Hepatic stellate cell (primary cell): ENCODE data around the gene OR13C4.
"Not testable (repeated sequence)": the region's sequence is repeated elsewhere in the genome, so short reads cannot be mapped to it uniquely, and the experiment has no call there.

Experiments used
- DNase-seq: peaks from one replicate; pipeline ENCODE4 v3.0.0; 2011; ENCODE audit warnings: low spot score

OR13C4 gene

GRCh38 chr9:104527109-104527508, at the start of gene OR13C4:
Gene OR13C4 (minus strand): TSS chr9:104527209. CDS start chr9:104527209, 0 bp downstream.
- DNase-seq = no peak

GRCh38 chr9:104575456-104575855, 48.4 kb upstream of the OR13C4 start:
- DNase-seq = no peak

- no peak for DNase-seq
Measured at GRCh38 chr9:104572612-104573011, 45.6 kb upstream of the OR13C4 start.

GRCh38 chr9:104568868-104569267, 41.9 kb upstream of the OR13C4 start, which contains the start of gene OR13C8:
Gene OR13C8 (plus strand): TSS chr9:104569168. CDS start chr9:104569168, 0 bp downstream.
- DNase-seq = no peak

- DNase-seq = no peak
Measured at GRCh38 chr9:104564358-104564757, 37.3 kb upstream of the OR13C4 start.

- no peak for DNase-seq
Measured at GRCh38 chr9:104556830-104557634, 30.0 kb upstream of the OR13C4 start.

GRCh38 chr9:104555521-104555920, 28.5 kb upstream of the OR13C4 start:
- no peak for DNase-seq

GRCh38 chr9:104553261-104553660, 26.3 kb upstream of the OR13C4 start:
- DNase-seq = peak; percentile 12

- no peak for DNase-seq
Measured at GRCh38 chr9:104544644-104545043, 17.6 kb upstream of the OR13C4 start.

GRCh38 chr9:104539275-104539674, 12.3 kb upstream of the OR13C4 start:
- no peak for DNase-seq

- DNase-seq = no peak
Measured at GRCh38 chr9:104536756-104537155, 9.7 kb upstream of the OR13C4 start, which contains the start of gene OR13C3. Gene OR13C3 (minus strand): TSS chr9:104536856. CDS start chr9:104536723, 133 bp downstream.

- DNase-seq = not testable (repeated sequence)
Measured at GRCh38 chr9:104520241-104520640, 6.8 kb downstream of the OR13C4 start.

GRCh38 chr9:104514901-104515300, 12.1 kb downstream of the OR13C4 start:
- no peak for DNase-seq

- no peak for DNase-seq
Measured at GRCh38 chr9:104506565-104506964, 20.4 kb downstream of the OR13C4 start.

GRCh38 chr9:104503963-104504362, 23.0 kb downstream of the OR13C4 start, which contains the start of gene OR13F1:
Gene OR13F1 (plus strand): TSS chr9:104504263. CDS start chr9:104504263, 0 bp downstream.
- DNase-seq = no peak

- DNase-seq = no peak
Measured at GRCh38 chr9:104503440-104503839, 23.6 kb downstream of the OR13C4 start.

- peak; percentile 36 for DNase-seq
Measured at GRCh38 chr9:104494808-104495207, 32.2 kb downstream of the OR13C4 start.

GRCh38 chr9:104485014-104485413, 42.0 kb downstream of the OR13C4 start:
- DNase-seq = no peak

- no peak for DNase-seq
Measured at GRCh38 chr9:104482921-104483570, 44.0 kb downstream of the OR13C4 start.
